ENCODE data around the gene FSD2.

The FSD2 gene

GRCh38 chr15:82805994-82806406, at the start of gene FSD2:
Gene FSD2 (minus strand): TSS chr15:82806069. CDS start chr15:82787390, 18,679 bp downstream.
- in situ Hi-C loops (cut with HindIII; ENCODE audit: low sequenced_read_pairs), result no loop called here

- in situ Hi-C loops (cut with HindIII; ENCODE audit: low sequenced_read_pairs), result no loop called here
Observed at GRCh38 chr15:82854554-82854953, 48.7 kb upstream of the FSD2 start.

GRCh38 chr15:82852941-82853561, 47.2 kb upstream of the FSD2 start:
- in situ Hi-C loops (cut with HindIII; ENCODE audit: low sequenced_read_pairs), result no loop called here

- in situ Hi-C loops (cut with HindIII; ENCODE audit: low sequenced_read_pairs), result no loop called here
Observed at GRCh38 chr15:82851981-82852511, 46.2 kb upstream of the FSD2 start.

GRCh38 chr15:82851306-82851850, 45.5 kb upstream of the FSD2 start:
- in situ Hi-C loops (cut with HindIII; ENCODE audit: low sequenced_read_pairs), result no loop called here

GRCh38 chr15:82850731-82851130, 44.9 kb upstream of the FSD2 start:
- in situ Hi-C loops (cut with HindIII; ENCODE audit: low sequenced_read_pairs), result no loop called here

GRCh38 chr15:82849556-82850512, 44.0 kb upstream of the FSD2 start:
- in situ Hi-C loops (cut with HindIII; ENCODE audit: low sequenced_read_pairs), result loop anchor here (5.0 to 10.0 kb wide), 4 partner anchors 62 to 137 kb away; partner anchors contain the start of gene RAMAC

- in situ Hi-C loops (cut with HindIII; ENCODE audit: low sequenced_read_pairs), result loop anchor here (5.0 to 10.0 kb wide), 4 partner anchors 61 to 139 kb away; partner anchors contain the start of gene RAMAC
Observed at GRCh38 chr15:82848241-82848993, 42.5 kb upstream of the FSD2 start.

GRCh38 chr15:82847703-82848102, 41.8 kb upstream of the FSD2 start:
- in situ Hi-C loops (cut with HindIII; ENCODE audit: low sequenced_read_pairs), result loop anchor here (5.0 to 10.0 kb wide), 4 partner anchors 60 to 140 kb away; partner anchors contain the start of gene RAMAC

GRCh38 chr15:82846621-82847020, 40.8 kb upstream of the FSD2 start:
- in situ Hi-C loops (cut with HindIII; ENCODE audit: low sequenced_read_pairs), result loop anchor here (5.0 to 10.0 kb wide), 4 partner anchors 59 to 141 kb away; partner anchors contain the start of gene RAMAC

- in situ Hi-C loops (cut with HindIII; ENCODE audit: low sequenced_read_pairs), result loop anchor here (5.0 to 10.0 kb wide), 4 partner anchors 58 to 142 kb away; partner anchors contain the start of gene RAMAC
Observed at GRCh38 chr15:82845686-82846085, 39.8 kb upstream of the FSD2 start.

- in situ Hi-C loops (cut with HindIII; ENCODE audit: low sequenced_read_pairs), result loop anchor here (10.0 kb wide), 1 partner anchor 89 kb away; no protein-coding TSS in a partner anchor
Observed at GRCh38 chr15:82843566-82843965, 37.7 kb upstream of the FSD2 start.

GRCh38 chr15:82840166-82840565, 34.3 kb upstream of the FSD2 start:
- in situ Hi-C loops (cut with HindIII; ENCODE audit: low sequenced_read_pairs), result loop anchor here (10.0 kb wide), 1 partner anchor 85 kb away; no protein-coding TSS in a partner anchor

- in situ Hi-C loops (cut with HindIII; ENCODE audit: low sequenced_read_pairs), result no loop called here
Observed at GRCh38 chr15:82839136-82839535, 33.3 kb upstream of the FSD2 start.

GRCh38 chr15:82838096-82838735, 32.3 kb upstream of the FSD2 start:
- in situ Hi-C loops (cut with HindIII; ENCODE audit: low sequenced_read_pairs), result no loop called here

- in situ Hi-C loops (cut with HindIII; ENCODE audit: low sequenced_read_pairs), result no loop called here
Observed at GRCh38 chr15:82835391-82835917, 29.6 kb upstream of the FSD2 start.

GRCh38 chr15:82833362-82833682, 27.5 kb upstream of the FSD2 start:
- in situ Hi-C loops (cut with HindIII; ENCODE audit: low sequenced_read_pairs), result no loop called here

- in situ Hi-C loops (cut with HindIII; ENCODE audit: low sequenced_read_pairs), result no loop called here
Observed at GRCh38 chr15:82832601-82833361, 26.9 kb upstream of the FSD2 start.

Data from endothelial cell of hepatic sinusoid (primary cell).